HG02623 (cell line): ENCODE data around the gene AHCYL1.

Experiments
- ATAC-seq: cut with Tn5 transposase; IDR thresholded peaks from one replicate; pipeline ENCODE4 v1.9.1; 2021; ENCODE audit warnings: moderate library complexity; ENCODE audit not compliant: unreplicated experiment

AHCYL1 gene

DNA sequence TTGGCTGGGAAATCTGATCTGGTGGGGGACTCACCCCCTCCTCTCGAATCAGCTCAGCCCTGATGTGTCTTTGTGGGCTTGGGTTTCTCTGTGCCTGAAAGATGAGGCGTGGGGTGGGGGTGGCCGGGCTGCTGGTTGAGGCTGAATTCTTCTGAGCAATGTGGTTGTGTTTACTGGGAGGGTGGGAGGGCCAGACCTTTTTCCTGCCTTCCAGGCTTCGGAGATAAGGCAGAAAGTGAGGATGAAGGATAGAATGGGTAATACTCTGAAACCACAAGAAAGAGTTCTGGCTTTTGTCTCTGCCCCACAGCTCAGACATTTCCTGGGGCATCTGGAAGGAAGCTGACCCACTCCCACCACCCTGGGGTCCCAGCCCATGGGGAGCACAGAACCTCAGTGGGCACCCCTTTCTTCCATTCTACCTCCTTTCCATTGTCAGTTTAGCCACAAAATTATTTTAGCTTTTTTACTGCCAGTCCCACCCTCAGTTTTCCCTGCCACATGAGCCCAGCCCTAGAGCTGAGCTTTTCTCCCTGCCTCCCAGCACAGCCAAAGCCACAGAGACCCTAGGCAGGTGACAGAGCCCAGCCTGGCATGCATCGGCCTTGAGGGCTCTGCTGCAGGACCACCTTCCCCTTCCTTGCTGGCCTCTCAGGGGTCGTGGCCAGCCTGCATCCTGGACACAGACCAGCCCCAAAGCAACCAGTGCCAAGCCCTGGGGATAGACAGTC, 74.7 kb downstream of the AHCYL1 start:
- no peak for ATAC-seq

- no peak for ATAC-seq
These were observed 75.6 kb downstream of the AHCYL1 start for GRCh38 chr1:110060034-110060661.

GRCh38 chr1:110060662-110061060, 76.1 kb downstream of the AHCYL1 start:
- no peak for ATAC-seq

DNA sequence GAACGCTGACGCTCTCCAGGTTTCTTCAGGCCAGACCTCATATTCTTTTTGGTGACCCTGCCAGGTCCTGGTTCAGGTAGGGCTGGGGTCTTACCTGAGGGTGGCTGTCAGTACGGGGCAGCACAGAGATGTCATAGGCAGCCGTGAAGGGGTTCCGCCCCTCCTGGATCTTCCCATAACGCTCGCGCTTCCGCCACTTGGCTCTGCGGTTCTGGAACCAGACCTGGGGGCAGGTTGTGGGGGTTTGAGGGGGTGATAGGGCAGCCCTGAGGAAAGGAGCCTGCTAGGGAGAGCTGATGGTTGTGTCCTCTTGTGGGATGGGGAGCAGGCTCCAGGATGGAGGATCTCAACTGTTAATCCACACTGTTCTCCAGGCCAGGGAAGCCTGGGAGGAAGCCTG, 76.8 kb downstream of the AHCYL1 start:
- ATAC-seq = no peak

DNA sequence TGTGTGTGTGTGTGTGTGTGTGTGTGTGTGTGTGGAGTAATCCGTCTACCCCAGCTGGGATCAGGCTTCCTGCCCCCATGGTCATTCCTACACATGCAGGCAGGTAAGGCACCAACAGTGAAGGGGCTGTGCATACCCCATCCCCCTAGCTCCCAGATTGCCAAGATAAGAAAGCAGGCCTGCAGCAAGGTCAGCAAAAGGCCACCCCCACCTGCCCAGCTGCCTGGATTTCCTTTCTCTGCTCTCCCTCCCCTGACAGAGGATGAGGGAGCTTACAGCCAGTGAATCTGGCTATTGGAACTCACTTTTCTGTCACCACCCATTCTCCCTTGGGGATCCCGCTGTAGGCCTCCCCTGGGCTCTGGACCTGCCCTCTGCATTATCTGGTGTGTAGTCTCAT, 78.0 kb downstream of the AHCYL1 start:
- no peak for ATAC-seq

DNA sequence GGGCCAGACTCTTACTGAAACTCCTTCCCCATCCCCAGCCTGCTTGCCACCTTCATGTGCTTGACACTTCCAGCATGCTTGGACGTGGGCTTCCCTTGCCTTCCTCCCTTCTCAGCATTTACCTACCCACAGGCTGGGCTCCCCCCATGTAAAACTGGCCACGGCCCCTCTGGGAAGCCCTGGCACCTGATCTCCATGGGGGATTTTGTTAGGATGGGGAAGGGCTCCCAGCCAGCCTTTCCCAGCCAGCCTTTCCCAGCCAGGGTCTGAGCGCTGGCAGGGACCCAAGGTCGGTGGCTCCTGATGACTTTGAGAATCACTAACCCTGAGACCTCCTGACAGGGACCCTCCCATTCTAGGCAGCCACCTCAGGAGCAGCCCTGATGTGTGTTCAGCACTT, 79.2 kb downstream of the AHCYL1 start:
- no peak for ATAC-seq

- no peak for ATAC-seq
These were observed 80.2 kb downstream of the AHCYL1 start for GRCh38 chr1:110064576-110065337.

DNA sequence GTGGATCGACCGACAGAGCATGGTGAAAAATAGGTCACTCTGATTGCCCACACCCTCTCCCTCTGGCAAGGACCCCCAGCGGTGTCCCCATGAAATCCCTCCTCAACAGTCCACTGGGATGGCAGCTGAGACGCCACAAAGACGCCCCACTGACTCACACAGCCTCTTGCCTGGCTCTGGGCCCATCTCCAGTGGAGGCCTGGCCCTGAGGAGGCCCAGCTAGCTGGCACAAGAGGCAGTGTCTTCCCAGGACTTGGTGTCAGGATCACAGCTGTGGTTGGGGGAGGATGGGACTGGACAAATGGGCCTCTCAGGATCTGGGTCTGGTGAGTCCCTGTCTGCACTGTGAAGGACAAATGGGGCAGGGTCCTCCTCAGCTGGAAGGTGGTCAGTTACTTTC, 81.3 kb downstream of the AHCYL1 start:
- ATAC-seq = no peak

- no peak for ATAC-seq
These were observed 82.9 kb downstream of the AHCYL1 start for GRCh38 chr1:110067479-110067892.

GRCh38 chr1:110067893-110068645, 83.5 kb downstream of the AHCYL1 start:
- no peak for ATAC-seq

GRCh38 chr1:110068646-110069403, 84.3 kb downstream of the AHCYL1 start:
- ATAC-seq = no peak

GRCh38 chr1:110069404-110070281, 85.1 kb downstream of the AHCYL1 start:
- no peak for ATAC-seq

- no peak for ATAC-seq
These were observed 85.7 kb downstream of the AHCYL1 start for GRCh38 chr1:110070282-110070669.

GRCh38 chr1:110070671-110071242, 86.2 kb downstream of the AHCYL1 start, which contains the start of gene ALX3:
ALX3 (minus strand) TSS chr1:110070672; CDS start chr1:110070612, 60 bp downstream.
- ATAC-seq = no peak
